HS-5 (cell line): ENCODE measurements around the gene RIPOR3.
"Not testable (repeated sequence)": the region's sequence is repeated elsewhere in the genome, so short reads cannot be mapped to it uniquely, and the experiment has no call there.

Experiments
- DNase-seq: peaks from one replicate; pipeline ENCODE4 v3.0.0-alpha.2; 2012; ENCODE audit warnings: low read depth

The RIPOR3 gene

DNA sequence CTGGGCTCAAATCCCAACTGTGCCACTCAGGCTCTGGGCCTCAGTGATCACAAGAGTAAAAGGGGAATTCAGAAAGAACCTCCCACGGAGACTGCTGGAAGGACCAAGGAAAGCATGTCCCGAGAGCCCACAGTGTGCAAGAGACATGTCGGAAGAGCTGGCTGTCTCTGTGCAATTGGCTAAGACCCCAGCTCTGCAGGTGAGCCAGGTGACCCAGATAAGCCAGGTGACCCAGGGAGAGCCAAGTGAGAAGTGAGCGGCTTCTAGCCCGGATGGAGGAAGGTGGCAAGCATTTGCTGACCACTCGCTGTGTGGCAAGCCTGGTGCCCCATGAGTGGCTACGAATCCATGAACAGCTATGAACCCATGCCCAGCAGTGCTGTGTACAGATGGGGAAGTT, 59.1 kb downstream of the RIPOR3 start:
- no peak for DNase-seq

DNA sequence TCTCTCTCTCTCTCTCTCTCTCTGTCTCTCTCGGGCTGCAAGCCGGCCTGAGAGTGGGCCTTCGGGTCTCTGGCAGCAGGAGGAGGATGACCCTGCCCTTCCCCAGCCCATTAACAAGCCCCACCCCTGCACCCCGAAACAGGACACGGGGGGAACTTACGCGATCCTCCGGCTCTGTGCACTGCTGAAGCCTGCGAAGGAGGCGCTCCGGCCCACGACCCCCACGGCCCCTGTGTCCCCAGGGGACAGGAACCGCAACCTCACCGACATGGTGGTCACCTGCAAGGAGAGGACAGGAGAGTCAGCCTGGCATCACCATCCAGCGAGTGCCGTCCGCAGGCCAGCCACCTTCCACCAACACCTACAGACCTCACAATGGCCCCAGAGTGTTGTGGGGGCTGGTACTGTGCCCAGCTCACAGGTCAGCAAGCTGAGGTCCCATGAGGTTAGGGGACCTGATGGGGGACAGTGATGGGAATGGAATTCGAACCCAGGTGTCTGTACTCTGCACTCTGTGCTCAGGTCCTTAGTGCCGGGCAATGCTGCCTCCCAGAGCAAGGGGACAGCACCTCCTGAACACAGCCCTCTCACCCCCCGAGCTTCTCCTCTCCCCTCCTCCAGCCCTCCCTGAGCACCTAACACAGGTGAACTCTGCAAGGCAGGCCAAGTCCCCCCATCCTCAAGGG, 60.6 kb downstream of the RIPOR3 start:
- DNase-seq: no peak

- no peak for DNase-seq
Observed at GRCh38 chr20:50629670-50630045, 61.7 kb downstream of the RIPOR3 start.

GRCh38 chr20:50628853-50629669, 62.3 kb downstream of the RIPOR3 start:
- DNase-seq: no peak

DNA sequence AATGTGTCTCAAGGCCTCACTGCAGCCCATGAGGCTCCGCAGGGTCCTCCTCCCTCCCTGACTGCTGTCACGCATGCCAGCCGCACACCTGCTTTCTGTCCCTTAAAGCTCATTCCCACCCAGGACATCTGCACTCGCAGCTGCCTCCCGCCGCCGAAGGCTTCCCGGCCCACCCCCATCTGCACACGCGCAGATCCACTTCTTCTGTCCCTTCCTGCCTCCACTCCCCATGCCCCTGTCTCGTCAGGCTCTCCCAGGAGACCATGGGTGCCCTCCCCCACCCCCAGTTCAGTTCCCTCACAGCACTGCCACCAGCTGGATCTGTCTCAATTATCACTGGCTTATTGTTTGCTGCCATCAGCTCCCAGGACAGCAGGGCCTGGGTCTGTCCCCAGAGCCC, 63.0 kb downstream of the RIPOR3 start:
- no peak for DNase-seq

DNA sequence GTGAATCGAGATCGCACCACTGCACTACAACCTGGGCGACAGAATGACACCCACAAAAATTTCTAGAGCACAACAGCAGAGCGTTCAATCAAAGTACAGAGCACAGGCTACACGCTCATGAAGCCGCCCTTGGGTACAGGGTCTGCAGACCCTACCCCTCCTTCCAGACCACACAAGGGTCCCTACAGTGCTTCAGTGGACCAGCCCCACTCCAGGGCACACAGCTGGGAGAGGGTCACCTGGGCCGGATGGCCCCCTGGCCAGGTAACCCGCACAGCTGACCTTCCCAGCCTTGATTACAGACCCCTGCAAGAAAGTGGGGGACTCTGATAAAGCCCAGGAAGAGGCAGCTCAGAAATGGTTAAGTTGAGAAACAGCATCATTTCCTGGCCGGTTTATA, 63.6 kb downstream of the RIPOR3 start:
- no peak for DNase-seq

- DNase-seq: no peak
Observed at GRCh38 chr20:50625986-50626677, 65.2 kb downstream of the RIPOR3 start.

DNA sequence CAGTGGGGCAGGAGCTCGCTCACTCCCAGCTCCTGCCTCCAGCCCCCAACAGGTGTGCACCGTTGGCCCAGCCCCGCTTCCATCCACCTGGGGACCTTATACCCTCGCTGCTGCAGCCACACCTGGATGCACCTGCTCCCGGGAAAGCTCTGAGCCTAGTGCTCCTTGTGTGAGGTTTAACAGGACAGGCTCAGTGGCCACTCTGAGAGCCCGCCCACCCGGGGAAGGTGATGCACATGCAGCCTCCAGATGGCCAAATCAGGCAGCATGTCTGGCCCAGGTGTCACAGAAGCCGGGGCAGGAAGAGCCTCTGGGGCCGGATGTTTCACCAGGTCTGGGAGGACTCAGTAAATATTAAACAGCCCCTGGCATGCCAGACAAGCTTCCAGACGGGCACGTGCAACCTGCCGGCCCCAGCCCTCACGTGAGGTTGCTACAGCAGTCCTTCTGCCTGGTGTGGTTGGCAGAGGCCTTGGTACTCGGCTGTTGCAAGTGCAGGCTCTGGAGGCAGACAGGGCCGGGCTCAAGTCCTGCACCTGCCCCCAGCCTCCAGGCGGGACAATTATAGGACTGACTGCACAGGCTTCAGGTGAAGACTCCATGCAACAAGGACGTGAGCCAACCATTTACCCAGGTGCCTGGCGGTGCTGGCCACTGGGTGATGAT, 66.9 kb downstream of the RIPOR3 start:
- no peak for DNase-seq

- no peak for DNase-seq
Observed at GRCh38 chr20:50621068-50621665, 70.2 kb downstream of the RIPOR3 start.

- DNase-seq: not testable (repeated sequence)
Observed at GRCh38 chr20:50620459-50620858, 70.9 kb downstream of the RIPOR3 start.

GRCh38 chr20:50618537-50618936, 72.8 kb downstream of the RIPOR3 start:
- no peak for DNase-seq

DNA sequence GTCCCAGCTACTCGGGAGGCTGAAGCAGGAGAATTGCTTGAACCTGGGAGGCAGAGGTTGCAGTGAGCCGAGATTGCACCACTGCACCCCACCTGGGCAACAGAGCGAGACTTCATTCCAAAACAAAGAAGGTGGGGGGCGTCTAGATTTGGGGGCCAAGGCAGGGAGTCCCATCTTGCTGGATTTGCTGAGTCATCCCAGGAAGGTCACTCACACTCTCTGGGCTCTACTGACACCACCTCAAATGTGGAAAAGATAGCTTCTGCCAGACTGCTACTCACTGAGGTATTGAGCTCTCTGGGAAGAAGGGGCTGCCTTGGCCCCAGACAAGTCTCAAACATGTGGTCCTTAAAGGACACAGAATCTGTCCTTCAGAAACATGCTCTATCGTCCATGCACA, 74.3 kb downstream of the RIPOR3 start:
- no peak for DNase-seq

- no peak for DNase-seq
Observed at GRCh38 chr20:50615407-50615806, 75.9 kb downstream of the RIPOR3 start.

- DNase-seq: no peak
Observed at GRCh38 chr20:50613438-50614169, 77.7 kb downstream of the RIPOR3 start.

GRCh38 chr20:50611128-50611810, 80.1 kb downstream of the RIPOR3 start:
- no peak for DNase-seq

DNA sequence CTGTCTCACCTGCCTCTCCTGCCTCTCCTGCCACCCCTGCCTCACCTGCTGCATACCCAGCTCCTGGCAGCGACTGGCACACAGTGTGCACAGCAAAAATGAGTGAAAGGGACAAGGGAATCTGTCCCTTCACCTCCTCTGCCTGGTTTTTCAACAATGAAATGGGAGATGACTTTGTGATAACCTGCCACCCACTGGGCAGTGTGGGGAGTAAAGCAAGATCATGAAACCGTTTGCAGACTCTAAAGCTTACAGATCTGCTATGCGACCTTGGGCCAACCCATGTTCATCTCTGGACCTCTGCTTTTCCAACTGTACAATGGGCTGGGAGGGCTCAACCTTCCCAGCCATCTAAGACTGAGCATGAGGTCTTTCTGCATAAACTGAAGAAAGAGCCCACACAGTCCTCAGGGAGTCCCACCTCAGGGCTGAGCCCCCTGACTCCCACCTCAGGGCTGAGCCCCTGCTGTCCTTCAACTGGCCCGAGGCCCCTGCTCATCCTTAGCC, 81.1 kb downstream of the RIPOR3 start:
- DNase-seq: no peak

- no peak for DNase-seq
Observed at GRCh38 chr20:50609438-50609989, 81.8 kb downstream of the RIPOR3 start.

DNA sequence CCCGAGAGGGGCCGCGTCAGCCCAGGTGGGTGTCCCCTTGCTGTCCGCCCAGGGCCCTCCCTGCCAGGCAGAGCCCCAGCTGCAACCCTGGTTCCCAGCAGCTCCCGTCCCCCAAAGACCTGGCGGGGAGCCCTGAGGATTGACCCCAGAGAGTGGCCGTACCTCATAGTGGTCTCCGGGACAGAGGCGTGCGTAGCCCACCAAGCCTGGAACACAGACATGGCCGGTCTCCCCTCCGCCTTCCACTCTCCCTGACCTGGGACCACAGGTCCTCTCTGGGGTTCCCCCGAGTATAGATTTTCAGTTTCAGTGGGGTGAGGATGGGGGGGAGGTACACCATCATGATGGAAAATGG, 82.6 kb downstream of the RIPOR3 start:
- DNase-seq: no peak

- no peak for DNase-seq
Observed at GRCh38 chr20:50607850-50608749, 83.2 kb downstream of the RIPOR3 start.
